ENCODE data around the gene TTC7B.

The TTC7B gene

GRCh38 chr14:90587918-90588317 lies 228.3 kb downstream of the TTC7B start:
- FAIRE-seq: no peak

DNA sequence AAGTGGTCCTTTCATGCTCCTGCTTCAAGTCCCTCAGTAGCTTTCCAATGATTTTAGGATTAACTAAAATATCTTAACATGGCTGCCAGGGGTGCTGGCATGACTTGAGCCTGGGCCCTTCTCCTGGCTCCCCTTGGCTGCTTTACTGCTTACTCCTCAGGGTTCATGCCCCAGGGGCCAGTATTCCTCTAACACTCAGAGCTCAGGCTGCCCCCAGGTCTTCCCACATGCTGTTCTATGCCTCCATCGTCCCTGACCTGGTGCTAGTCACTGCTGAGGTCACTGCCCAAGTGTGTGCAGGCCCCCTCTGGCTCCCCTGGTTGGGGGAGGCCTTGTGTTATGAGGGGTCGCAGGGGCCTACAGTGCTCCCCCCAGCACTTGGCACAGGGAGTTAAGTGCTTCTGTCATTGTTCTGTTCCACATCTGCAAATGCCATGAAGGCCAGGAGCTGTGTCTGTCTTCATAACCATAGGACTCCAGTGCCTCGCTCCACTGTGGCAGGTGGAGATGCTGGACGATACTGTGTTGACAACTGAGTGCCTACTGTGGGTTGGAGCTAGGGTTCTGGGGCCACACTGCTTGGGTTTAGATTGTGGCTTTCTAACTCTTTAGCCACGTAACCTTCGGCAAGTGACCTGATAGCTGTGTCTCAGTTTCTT lies 228.8 kb downstream of the TTC7B start:
- no peak for FAIRE-seq

- no peak for FAIRE-seq
Measured at GRCh38 chr14:90585106-90585505, 231.1 kb downstream of the TTC7B start.

DNA sequence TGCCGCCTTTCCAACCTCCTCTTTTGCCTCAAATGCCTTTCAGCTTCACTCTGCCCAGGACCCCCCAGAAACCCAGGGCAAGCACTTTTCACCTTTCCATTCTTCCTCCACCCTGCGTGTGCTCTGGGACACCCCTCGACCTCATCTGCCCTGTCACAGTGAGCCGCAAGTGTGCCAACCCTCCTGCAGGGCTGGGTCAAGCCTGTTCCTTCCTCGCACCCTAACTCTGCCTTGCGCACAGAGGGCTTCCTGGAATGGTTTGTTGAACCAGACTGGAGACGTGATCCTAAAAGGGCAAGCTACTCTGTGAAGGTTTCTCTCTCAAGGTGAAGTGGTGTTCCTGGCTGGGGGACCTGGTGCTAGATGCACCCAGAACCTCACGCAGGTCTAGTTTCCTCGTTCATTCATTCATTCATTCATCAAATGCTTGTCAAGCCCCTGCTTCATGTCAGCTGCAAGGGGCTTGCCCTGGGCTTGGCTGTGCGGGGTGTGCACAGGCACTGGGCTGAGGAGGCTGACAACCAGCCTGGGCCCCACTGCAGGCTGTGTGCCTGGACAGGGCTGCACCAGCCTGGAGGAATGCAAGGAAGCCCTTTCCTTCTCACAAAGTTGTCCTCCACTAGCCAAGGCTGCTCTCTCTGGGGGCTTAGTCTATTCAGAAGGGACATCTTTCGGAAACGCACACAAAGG lies 232.2 kb downstream of the TTC7B start:
- no peak for FAIRE-seq

DNA sequence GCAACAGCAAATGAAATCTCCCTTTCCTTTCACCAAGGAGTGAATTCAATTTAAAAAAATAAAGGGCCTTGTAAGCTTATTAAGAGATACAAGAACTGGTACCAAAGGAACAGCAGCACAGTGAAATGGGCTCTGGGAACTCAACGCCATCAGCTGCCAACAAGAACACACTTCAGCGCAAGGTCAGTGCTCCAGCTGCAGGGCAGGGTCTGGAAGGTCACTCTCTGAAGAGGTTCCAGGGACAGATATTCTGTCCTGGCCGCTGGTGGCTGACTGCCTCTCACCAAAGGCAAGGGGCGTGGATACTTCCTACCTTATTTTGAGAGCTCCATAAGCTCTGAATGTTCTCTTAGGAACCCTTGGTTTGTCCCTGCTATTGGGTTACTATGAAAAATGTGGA lies 232.8 kb downstream of the TTC7B start:
- FAIRE-seq: no peak

- no peak for FAIRE-seq
Measured at GRCh38 chr14:90582166-90582565, 234.1 kb downstream of the TTC7B start.

DNA sequence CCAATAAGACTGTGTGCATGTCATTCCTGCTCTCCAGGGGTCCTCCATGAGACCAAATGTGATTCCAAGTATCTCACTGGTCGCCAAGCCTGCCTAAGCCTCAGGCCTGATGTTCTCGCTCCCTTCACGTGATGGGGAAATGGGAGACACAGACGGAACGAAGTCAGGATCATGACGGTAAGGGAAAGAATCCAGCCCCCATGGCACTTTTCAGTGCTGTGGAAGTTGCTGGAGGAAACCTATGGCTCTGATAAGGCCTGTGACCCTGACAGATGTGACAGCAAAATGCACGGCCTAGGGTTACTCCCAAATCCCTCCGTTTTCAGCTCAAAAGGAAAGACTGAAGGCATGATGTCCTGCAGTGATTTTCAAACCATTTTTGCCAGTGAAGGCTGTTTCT lies 234.5 kb downstream of the TTC7B start:
- FAIRE-seq: no peak

DNA sequence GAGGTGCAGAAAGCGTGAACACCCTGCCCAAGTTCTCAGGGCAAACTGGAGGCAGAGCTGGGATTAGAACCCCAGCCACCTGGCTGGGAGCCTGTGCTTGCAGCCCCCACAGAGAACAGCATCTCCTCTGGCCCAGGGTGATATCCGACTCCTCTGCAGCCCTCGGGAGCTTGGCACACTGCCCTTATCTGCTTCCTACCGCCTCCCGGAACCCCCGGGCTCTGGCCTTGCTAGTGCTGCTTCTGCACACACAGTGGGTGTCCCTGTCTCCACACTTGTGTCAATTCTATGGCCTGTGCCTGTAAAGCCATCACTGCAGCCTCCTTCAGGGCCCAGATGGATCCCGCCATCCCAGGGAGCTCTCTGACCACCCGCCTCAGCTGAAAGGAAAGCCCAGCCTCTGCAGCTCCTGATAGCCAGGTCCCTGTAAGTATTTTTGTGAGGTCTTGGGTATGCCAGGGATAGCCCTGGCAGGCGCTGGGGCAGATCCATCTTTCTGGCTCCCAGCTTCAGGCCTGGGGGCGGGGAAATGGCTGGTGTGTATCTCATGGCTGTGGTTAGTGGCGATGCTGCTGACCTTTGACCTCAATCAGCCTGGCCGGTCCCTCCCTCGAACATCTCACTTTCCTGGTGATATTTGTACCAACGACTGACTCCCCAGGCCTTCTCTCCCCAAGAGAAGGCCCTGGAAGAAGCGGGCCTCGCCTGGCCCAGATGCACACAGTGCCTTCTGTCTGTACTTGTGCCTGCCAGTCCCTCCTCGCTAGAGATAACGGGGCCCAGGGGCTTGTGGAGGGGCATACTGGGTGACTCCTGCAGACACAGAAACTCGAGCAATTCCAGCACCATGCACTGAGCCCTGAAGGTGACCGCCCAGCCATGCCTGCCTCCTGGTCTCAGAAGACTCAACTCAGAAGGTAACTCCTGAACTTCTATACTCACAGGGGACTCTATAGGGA lies 235.6 kb downstream of the TTC7B start:
- no peak for FAIRE-seq

- no peak for FAIRE-seq
Measured at GRCh38 chr14:90579816-90580215, 236.4 kb downstream of the TTC7B start.

DNA sequence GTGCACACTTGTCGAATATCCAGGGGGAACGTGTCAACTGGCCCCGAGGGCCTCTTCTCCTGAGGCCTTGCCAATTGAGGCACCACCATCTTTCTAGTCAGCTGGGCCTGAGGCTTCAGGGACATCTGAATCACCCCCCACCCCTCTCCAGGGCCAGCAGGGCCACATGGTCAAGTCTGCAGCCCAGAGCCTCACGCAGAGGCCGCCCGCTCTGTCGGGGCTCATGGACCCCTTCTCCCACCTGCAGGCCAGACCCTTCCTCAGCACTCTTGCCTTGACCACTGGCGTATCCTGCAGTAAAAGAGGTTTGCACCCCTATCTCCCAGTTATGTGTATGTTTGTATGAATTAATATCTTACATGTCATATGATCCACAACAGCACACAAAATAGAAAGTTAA lies 237.1 kb downstream of the TTC7B start:
- no peak for FAIRE-seq

DNA sequence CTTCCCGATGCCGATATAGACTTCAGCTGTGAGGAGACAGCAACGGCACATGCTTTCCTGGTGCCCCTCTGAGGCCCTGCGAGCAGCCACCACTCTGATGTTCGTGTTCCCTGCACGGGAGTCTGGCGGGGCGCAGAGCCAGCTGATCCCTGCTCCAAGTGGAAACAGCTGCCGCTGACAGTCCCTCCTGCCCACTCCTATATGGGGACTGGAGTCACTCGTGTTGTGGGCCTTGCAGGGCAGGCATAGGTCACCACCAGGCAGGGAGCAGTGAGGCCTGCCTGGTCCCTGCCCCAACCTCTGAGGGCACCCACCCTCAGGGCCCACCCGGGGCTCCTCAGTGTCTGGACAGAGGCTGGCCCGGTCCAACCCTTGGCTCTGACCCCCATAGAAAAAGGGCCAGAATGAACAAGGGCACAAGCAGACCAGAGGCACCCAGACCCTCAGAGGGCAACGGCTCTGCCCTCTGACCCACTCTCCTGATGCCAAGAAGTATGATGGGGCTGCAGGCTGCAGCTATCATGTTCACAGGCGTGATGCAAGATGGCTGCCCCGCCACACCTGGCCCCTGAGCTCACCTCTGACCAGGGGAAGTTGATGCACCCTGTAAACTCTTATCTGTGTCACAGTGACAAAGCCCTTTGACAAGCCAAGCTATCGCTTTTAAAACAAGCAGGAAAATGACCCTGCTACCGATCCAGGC lies 237.8 kb downstream of the TTC7B start:
- FAIRE-seq: no peak

GRCh38 chr14:90577661-90578282 lies 238.5 kb downstream of the TTC7B start:
- no peak for FAIRE-seq

DNA sequence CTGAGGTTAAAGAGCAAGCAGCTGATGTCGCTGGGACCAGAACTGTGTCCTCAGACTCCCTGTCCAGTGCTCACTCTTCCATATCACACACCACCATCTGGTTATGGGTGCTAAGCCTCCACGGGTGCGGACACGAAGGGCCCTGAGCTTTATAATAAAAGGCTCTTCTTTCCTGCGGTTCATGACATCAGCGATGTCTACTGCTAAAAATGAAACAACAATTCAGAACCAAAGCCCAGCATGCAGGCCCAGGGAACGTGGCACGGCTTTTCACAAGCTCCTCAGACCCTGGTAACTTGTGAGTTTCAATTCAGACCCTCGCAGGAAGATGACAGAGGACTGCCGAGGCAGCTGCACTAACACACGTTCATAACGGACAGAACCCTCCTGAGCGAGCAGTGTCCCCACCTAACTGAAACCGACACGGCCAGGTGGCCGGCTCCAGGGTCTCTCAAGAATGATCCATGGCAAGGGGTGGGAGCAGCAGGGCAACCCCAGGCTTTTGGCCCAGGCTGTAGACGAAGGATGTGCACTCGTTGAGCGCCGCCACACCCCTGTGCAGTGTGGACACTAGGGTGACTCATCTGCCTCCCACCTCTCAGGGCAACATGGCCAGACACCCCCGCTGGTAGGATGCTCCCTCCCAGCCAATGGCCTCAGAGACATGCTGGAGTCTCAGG lies 239.1 kb downstream of the TTC7B start:
- no peak for FAIRE-seq

DNA sequence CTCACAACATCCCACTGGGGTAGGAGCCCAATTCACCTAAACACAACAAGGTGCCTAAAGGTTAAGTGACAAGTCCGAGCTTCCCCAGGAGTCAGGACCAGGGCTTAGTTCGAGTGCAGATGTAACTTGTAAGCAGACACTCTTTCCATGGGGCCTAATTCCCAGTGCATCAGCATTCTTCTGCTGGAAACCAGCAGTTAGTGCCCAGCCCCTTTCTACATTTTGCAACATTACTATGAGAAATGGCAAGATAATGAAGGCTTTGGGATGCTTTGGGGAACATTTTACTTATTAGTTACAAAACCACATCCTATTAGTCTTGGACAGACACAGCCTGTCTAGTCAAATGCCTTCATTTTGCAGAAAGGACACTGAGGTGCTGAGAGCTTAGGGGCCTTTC lies 239.6 kb downstream of the TTC7B start:
- FAIRE-seq: no peak

- FAIRE-seq: no peak
Measured at GRCh38 chr14:90575781-90576180, 240.4 kb downstream of the TTC7B start.

GRCh38 chr14:90575336-90575735 lies 240.9 kb downstream of the TTC7B start:
- no peak for FAIRE-seq

DNA sequence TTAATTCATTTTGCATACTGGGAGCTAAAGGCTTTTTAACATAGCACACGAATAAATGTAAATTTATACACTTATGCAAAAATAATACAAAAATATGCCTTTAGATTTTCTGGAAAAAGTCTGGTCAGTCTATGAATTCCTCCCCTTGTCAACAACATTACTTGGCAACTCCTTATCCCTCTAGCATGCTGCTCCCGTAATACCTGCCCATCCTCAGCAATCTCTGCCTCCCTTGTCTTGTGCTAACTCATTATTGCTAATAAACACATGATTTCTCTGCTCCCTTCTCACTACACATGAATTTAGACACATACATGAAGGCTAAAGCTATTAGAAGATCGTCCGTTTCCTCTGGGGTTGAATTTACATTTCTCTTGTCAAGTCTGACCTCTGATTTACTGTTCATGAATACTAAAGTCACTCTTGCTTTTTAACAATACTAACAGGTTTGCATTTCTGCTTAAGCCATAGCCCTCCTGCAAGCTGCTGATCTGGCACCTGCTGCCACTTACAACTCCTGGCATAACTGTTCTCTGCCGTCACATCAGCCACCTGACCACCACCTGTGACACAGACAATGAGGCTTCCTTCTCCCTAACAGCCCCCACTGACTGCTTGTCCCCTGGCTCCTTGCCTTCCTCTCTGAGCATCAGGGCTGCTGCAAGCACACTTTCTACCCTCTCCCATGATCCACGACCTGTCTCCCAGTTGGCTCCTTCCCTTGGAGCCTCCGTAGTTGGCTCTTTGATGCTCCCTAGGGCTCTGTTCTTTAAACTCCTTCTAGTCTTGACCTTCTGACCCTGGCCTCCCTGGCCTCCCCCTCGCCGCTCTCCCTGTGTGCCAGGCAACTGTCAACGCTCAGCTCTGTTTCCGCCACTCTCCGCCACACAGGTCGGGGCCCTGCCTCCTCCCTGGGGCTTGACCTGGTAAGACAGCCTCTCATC lies 241.8 kb downstream of the TTC7B start:
- FAIRE-seq: no peak

GRCh38 chr14:90573385-90574105 lies 242.7 kb downstream of the TTC7B start:
- FAIRE-seq: no peak

DNA sequence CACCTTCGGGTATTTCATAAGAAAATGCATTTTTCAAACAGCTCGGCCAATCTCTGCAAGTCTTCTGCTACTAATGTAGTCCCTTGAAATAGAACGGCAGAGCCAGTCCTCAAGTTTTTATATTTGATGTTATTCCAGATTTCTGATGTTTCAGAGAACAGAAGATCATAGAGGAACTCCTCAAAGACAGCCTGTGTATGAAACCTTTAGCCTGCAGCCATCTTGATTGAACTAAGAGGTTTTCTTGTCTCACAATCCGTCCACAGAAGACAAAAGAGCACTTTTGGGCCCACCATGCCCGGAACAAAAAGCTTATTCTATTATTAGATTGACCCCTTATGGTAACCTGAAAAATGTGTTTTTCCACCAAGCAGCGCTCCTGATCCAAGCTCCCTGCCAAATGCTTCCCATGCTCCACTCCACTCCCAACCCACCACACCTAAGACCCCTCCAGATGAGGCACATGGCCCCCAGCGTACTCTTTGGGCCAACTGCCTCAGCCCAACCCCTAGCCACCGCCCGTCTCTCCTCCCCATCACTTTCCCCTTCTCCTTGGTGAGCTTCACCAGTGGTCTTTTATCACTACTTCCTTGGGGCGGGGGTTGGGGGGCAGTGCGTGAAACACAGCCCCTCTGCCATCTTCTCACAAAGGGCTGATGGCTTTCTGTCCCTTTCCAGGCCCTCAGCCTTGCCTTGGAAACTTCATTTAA lies 243.6 kb downstream of the TTC7B start:
- FAIRE-seq: no peak
